Measurements from ENCODE around the gene USP25.

USP25 gene

DNA sequence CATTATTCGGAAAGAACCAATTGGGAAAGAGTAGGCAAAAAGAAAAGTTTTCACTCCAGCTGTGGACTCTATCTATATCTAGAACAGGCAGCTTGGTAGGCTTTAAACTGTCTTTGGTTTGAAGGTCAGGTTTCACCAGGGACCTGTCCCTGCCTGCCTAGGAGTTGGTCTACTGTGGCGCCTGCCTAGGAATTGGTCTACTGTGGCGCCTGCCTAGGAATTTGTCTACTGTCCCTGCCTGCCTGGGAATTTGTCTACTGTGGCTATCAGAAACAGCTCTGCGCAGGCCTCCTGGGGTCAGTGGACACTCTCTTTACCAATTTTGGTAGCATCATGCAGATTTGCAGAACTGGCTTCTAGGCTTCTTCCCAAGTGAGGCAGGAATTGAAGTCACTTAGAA, 13.8 kb downstream of the USP25 start:
- H3K27me3 ChIP-seq (replicated peaks; ENCODE audit: control insufficient read depth, insufficient read depth, low read length, poor library complexity, severe bottlenecking) = no peaks in the 10 kb centered on the region
- no peaks in the 10 kb centered on the region for H3K36me3 ChIP-seq (ENCODE audit: control insufficient read depth, insufficient read depth, low read length)
- no peak overlapping the region for H3K4me3 ChIP-seq (ENCODE audit: insufficient read depth, low read depth, low read length, poor library complexity, severe bottlenecking)
- H3K9me3 ChIP-seq (ENCODE audit: control insufficient read depth, low read length) = no peaks in the 10 kb centered on the region
- no peak overlapping the region for H3K27ac ChIP-seq (ENCODE audit: insufficient read depth, low read length, poor library complexity, severe bottlenecking)
- DNase-seq = no peak
- peaks cover 10% of the 10 kb centered on the region for H3K4me1 ChIP-seq (ENCODE audit: control insufficient read depth, insufficient read depth, low read length, poor library complexity, severe bottlenecking)

DNA sequence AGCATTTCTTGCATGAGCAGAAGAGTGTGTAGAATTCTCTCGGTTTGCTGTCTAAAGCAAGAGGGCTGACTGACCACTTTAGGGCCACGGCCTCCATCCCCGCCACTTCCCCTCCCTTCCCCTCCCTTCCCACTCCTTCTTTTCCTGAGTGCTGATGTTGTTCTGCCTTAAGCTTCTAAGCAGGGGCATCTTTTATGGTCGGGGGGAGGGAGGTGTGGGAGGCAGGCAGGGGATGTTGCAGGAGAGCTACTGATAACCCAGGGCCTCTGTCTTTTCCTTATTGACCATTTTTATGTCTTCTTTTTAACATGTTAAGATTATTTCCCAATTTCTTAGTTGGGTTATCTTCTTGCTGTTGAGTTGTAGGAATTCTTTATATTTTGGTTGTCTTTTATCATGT, 15.1 kb downstream of the USP25 start:
- no peaks in the 10 kb centered on the region for H3K9me3 ChIP-seq (ENCODE audit: control insufficient read depth, low read length)
- no peaks in the 10 kb centered on the region for H3K27me3 ChIP-seq (replicated peaks; ENCODE audit: control insufficient read depth, insufficient read depth, low read length, poor library complexity, severe bottlenecking)
- no peak overlapping the region for H3K4me3 ChIP-seq (ENCODE audit: insufficient read depth, low read depth, low read length, poor library complexity, severe bottlenecking)
- no peaks in the 10 kb centered on the region for H3K36me3 ChIP-seq (ENCODE audit: control insufficient read depth, insufficient read depth, low read length)
- DNase-seq = no peak
- H3K4me1 ChIP-seq (ENCODE audit: control insufficient read depth, insufficient read depth, low read length, poor library complexity, severe bottlenecking) = peaks cover 10% of the 10 kb centered on the region
- H3K27ac ChIP-seq (ENCODE audit: insufficient read depth, low read length, poor library complexity, severe bottlenecking) = no peak overlapping the region

DNA sequence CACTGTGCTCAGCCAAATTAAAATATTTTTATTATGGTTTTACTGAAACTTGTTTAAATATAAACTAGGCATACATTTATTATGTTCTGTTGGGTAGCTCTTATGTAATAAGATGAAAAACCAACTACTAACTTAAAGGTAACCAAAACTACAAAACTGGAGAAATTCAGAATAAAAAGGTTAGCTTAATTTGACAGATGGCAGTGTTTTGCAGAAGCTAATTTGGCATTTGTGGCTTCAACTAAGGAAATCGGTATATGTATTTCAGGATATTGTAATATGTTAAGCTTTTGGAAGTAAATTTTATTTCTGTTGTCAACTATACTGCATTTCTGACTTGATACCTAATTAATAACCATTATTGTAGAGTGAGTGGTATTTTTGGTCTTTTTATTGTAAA, 18.8 kb downstream of the USP25 start:
- Histone ChIP-seq H3K27me3 (replicated peaks; ENCODE audit: control insufficient read depth, insufficient read depth, low read length, poor library complexity, severe bottlenecking) (no peaks in the 10 kb centered on the region), H3K36me3 (ENCODE audit: control insufficient read depth, insufficient read depth, low read length) (no peaks in the 10 kb centered on the region), H3K4me3 (ENCODE audit: insufficient read depth, low read depth, low read length, poor library complexity, severe bottlenecking) (no peak overlapping the region), H3K27ac (ENCODE audit: insufficient read depth, low read length, poor library complexity, severe bottlenecking) (no peak overlapping the region), H3K4me1 (ENCODE audit: control insufficient read depth, insufficient read depth, low read length, poor library complexity, severe bottlenecking) (peaks cover 11% of the 10 kb centered on the region), H3K9me3 (ENCODE audit: control insufficient read depth, low read length) (no peaks in the 10 kb centered on the region)
- DNase-seq = no peak

DNA sequence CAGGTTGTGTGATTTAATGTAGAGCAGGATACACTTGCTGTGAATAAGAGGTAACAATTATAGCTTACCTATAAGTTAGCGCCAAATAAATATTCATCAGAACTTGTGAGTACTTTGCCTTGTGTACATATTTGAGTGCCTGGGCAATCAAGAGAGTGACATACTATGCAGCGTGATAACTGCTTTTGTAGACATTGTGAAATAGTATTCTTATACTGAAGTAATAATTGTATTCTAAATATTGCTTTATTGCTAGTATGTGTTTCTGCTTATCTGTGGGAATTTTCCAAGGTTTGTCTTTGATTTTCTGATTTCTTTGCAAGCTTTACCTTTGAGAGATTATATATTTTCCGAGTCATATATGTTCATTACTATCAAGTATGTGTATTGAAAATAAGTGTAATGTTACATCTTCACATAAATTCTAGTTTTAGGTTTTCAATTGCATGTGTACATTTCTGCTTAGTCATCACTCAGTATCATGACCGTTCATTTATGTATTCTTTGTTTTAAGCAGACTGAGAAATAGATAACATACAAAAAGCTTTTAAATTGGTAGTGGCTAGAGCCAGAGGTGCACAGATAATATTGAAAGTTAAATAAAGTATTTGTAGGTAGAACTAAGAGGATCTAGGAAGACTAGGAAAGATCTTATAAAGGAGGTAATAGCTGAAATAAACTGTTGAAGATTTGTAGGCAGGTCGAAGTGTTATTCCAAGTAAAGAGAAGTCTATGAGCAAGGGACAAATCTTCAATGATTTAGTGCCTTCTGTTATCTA, 19.5 kb downstream of the USP25 start:
- no peak for DNase-seq
- Histone ChIP-seq H3K27me3 (replicated peaks; ENCODE audit: control insufficient read depth, insufficient read depth, low read length, poor library complexity, severe bottlenecking) (no peaks in the 10 kb centered on the region), H3K4me3 (ENCODE audit: insufficient read depth, low read depth, low read length, poor library complexity, severe bottlenecking) (no peak overlapping the region), H3K4me1 (ENCODE audit: control insufficient read depth, insufficient read depth, low read length, poor library complexity, severe bottlenecking) (peaks cover 16% of the 10 kb centered on the region), H3K27ac (ENCODE audit: insufficient read depth, low read length, poor library complexity, severe bottlenecking) (no peak overlapping the region), H3K36me3 (ENCODE audit: control insufficient read depth, insufficient read depth, low read length) (no peaks in the 10 kb centered on the region), H3K9me3 (ENCODE audit: control insufficient read depth, low read length) (no peaks in the 10 kb centered on the region)

DNA sequence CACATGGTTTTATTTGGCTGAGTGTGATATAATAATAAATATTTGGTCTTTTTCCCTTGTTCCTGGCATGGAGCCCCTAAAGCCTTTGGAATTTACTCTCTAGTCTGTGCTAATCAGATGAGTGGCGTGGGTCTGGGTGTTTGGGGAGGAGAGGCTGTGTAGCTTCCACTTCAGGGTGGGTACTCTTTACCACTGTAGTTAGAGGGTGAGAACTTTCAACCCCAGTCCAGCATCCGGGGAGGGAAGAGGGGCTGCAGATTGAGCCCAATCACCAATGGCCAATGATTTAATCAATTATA, 20.0 kb downstream of the USP25 start:
- Histone ChIP-seq H3K4me3 (ENCODE audit: insufficient read depth, low read depth, low read length, poor library complexity, severe bottlenecking) (no peak overlapping the region), H3K27ac (ENCODE audit: insufficient read depth, low read length, poor library complexity, severe bottlenecking) (no peak overlapping the region), H3K9me3 (ENCODE audit: control insufficient read depth, low read length) (no peaks in the 10 kb centered on the region), H3K27me3 (replicated peaks; ENCODE audit: control insufficient read depth, insufficient read depth, low read length, poor library complexity, severe bottlenecking) (no peaks in the 10 kb centered on the region), H3K4me1 (ENCODE audit: control insufficient read depth, insufficient read depth, low read length, poor library complexity, severe bottlenecking) (peaks cover 16% of the 10 kb centered on the region), H3K36me3 (ENCODE audit: control insufficient read depth, insufficient read depth, low read length) (no peaks in the 10 kb centered on the region)
- no peak for DNase-seq

DNA sequence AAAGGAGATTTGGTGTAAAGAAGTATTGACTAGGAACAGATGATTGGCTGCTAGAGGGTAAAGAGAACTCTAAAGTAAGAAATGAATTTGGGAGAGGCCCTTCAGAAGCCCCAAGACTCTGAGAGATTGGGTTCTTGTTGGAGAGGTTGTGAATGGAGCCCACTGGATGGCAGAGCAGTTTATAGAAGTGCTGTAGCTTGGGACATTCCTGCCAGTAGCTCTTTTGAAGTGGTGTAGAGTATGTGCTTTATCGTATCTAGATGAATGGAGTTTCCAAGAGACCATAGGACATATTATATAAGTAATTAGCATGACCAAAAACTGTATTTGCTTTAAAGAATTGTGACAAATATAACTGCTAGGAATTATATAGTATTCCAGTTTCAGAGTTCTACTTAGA, 21.3 kb downstream of the USP25 start:
- Histone ChIP-seq H3K9me3 (ENCODE audit: control insufficient read depth, low read length) (no peaks in the 10 kb centered on the region), H3K36me3 (ENCODE audit: control insufficient read depth, insufficient read depth, low read length) (no peaks in the 10 kb centered on the region), H3K4me1 (ENCODE audit: control insufficient read depth, insufficient read depth, low read length, poor library complexity, severe bottlenecking) (peaks cover 13% of the 10 kb centered on the region), H3K4me3 (ENCODE audit: insufficient read depth, low read depth, low read length, poor library complexity, severe bottlenecking) (no peak overlapping the region), H3K27me3 (replicated peaks; ENCODE audit: control insufficient read depth, insufficient read depth, low read length, poor library complexity, severe bottlenecking) (no peaks in the 10 kb centered on the region), H3K27ac (ENCODE audit: insufficient read depth, low read length, poor library complexity, severe bottlenecking) (no peak overlapping the region)
- DNase-seq = no peak

DNA sequence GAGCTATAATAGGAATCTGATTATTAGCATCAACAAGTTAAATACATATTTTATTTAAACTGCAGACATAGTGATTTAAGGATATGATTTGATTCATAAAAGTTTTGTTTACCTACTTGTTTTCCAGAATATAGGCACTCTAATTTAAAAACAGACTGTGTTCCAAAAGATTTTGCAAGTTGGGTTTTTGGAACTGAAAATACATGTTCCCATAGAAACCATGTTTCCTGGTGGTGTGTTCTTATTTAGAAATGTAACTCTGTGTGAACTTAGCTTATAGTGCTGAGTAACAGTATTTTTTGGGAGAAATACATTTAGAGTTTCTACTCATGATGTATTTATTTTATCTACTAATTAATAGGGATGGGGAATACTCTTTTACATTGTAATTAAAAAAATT, 21.8 kb downstream of the USP25 start:
- no peak overlapping the region for H3K27ac ChIP-seq (ENCODE audit: insufficient read depth, low read length, poor library complexity, severe bottlenecking)
- no peaks in the 10 kb centered on the region for H3K9me3 ChIP-seq (ENCODE audit: control insufficient read depth, low read length)
- H3K36me3 ChIP-seq (ENCODE audit: control insufficient read depth, insufficient read depth, low read length) = no peaks in the 10 kb centered on the region
- H3K4me1 ChIP-seq (ENCODE audit: control insufficient read depth, insufficient read depth, low read length, poor library complexity, severe bottlenecking) = peaks cover 11% of the 10 kb centered on the region
- no peak for DNase-seq
- no peaks in the 10 kb centered on the region for H3K27me3 ChIP-seq (replicated peaks; ENCODE audit: control insufficient read depth, insufficient read depth, low read length, poor library complexity, severe bottlenecking)
- H3K4me3 ChIP-seq (ENCODE audit: insufficient read depth, low read depth, low read length, poor library complexity, severe bottlenecking) = no peak overlapping the region

DNA sequence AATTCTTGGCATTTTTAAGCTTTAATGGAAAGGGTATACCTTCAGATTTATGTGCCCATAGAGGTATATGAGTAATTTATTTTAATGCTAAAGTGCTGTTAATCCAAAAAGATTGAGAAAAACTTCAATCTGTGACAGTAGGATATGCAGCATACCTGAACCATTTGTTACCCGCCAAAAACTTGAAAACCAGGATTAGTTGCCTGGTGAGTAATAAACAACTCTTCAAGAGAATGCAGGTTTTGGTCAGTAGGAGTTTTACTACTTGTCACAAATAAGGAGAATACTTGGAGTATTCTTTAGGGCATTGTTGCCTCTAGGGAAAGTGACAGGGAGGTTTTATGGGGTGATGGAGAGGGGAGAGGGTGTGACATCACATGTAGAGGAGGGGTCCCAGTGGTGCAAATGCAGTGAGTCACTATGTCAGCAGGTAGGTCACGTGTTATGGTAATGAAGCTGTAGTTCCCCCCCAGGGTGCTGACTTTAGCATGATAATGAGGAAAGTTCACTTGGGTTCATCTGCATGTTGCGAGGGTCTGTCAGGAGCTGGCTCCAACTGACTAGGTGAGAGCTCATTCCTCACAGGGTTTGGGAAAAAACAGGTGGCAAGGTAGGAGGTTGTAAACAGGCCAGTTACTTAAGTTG, 23.1 kb downstream of the USP25 start:
- H3K4me1 ChIP-seq (ENCODE audit: control insufficient read depth, insufficient read depth, low read length, poor library complexity, severe bottlenecking) = peaks cover 11% of the 10 kb centered on the region
- no peaks in the 10 kb centered on the region for H3K27me3 ChIP-seq (replicated peaks; ENCODE audit: control insufficient read depth, insufficient read depth, low read length, poor library complexity, severe bottlenecking)
- no peaks in the 10 kb centered on the region for H3K9me3 ChIP-seq (ENCODE audit: control insufficient read depth, low read length)
- no peak overlapping the region for H3K4me3 ChIP-seq (ENCODE audit: insufficient read depth, low read depth, low read length, poor library complexity, severe bottlenecking)
- DNase-seq = no peak
- no peak overlapping the region for H3K27ac ChIP-seq (ENCODE audit: insufficient read depth, low read length, poor library complexity, severe bottlenecking)
- no peaks in the 10 kb centered on the region for H3K36me3 ChIP-seq (ENCODE audit: control insufficient read depth, insufficient read depth, low read length)

DNA sequence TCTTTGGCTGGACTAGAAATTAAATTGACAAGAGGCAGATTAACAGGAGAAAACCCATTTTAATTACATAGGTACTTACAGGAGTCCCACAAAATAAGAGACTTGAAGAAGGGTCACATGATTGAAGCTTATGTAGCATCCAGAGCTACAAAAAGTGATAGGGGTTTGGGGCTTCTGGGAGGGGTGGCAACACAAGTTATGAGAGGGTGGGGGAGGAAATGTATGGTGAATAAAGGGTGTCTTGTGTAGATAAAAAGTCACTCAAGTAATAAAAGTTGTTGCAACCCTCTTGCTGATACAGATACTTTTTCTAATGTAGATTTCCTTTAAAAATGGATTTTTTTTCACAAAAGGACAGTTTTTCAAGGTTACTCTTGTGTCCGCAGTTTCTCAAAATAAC, 24.0 kb downstream of the USP25 start:
- H3K4me3 ChIP-seq (ENCODE audit: insufficient read depth, low read depth, low read length, poor library complexity, severe bottlenecking) = no peak overlapping the region
- no peak overlapping the region for H3K27ac ChIP-seq (ENCODE audit: insufficient read depth, low read length, poor library complexity, severe bottlenecking)
- peaks cover 11% of the 10 kb centered on the region for H3K4me1 ChIP-seq (ENCODE audit: control insufficient read depth, insufficient read depth, low read length, poor library complexity, severe bottlenecking)
- H3K36me3 ChIP-seq (ENCODE audit: control insufficient read depth, insufficient read depth, low read length) = no peaks in the 10 kb centered on the region
- H3K27me3 ChIP-seq (replicated peaks; ENCODE audit: control insufficient read depth, insufficient read depth, low read length, poor library complexity, severe bottlenecking) = no peaks in the 10 kb centered on the region
- H3K9me3 ChIP-seq (ENCODE audit: control insufficient read depth, low read length) = no peaks in the 10 kb centered on the region
- no peak for DNase-seq

DNA sequence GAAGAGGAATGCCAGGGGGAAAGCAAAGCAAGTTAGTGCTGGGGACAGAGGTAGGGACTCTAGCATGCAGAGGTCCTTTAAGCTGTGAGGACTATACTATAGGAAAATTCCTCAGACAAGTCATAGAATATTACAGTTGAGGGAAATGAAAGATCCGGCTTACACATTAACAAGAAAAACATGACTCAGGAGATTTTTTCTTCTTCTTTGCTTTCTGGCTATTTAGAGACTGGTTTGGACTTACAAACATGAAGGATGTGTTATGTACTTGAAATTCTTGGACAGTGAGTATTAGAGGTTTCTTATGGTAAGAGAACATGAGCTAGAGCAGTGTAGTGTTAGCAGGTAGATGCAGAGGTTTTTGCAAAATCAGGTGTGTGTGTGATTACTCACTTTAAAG, 24.9 kb downstream of the USP25 start:
- DNase-seq = no peak
- H3K4me1 ChIP-seq (ENCODE audit: control insufficient read depth, insufficient read depth, low read length, poor library complexity, severe bottlenecking) = peaks cover 11% of the 10 kb centered on the region
- H3K9me3 ChIP-seq (ENCODE audit: control insufficient read depth, low read length) = no peaks in the 10 kb centered on the region
- H3K36me3 ChIP-seq (ENCODE audit: control insufficient read depth, insufficient read depth, low read length) = no peaks in the 10 kb centered on the region
- H3K27ac ChIP-seq (ENCODE audit: insufficient read depth, low read length, poor library complexity, severe bottlenecking) = no peak overlapping the region
- H3K27me3 ChIP-seq (replicated peaks; ENCODE audit: control insufficient read depth, insufficient read depth, low read length, poor library complexity, severe bottlenecking) = no peaks in the 10 kb centered on the region
- no peak overlapping the region for H3K4me3 ChIP-seq (ENCODE audit: insufficient read depth, low read depth, low read length, poor library complexity, severe bottlenecking)

All from effector memory CD4-positive, alpha-beta T cell (primary cell).